Central memory CD8-positive, alpha-beta T cell (primary cell): Measurements from ENCODE around the gene SYNDIG1L.

Source experiments
- ATAC-seq: fragments of 150-1000 bp; cut with Tn5 transposase; replicated peaks from 2 replicates; pipeline ENCODE4 v1.10.0; 2022; ENCODE audit warnings: mild to moderate bottlenecking, moderate FRiP score, moderate number of reproducible peaks; ENCODE audit not compliant: poor library complexity, severe bottlenecking; ENCODE audit errors: extremely low read depth
- DNase-seq, 2 donors: peaks; one replicate each; pipeline ENCODE4 v3.0.0; 2021; ENCODE audit warnings: low spot score in 2 of 2
- H3K27ac Mint-ChIP-seq: one replicate; pipeline ENCODE4 v1.8.0; 2022; ENCODE audit warnings: low read depth, mild to moderate bottlenecking, moderate library complexity, mixed read lengths
- H3K27me3 Mint-ChIP-seq: one replicate; pipeline ENCODE4 v1.8.0; 2022; ENCODE audit warnings: mixed read lengths
- H3K36me3 Mint-ChIP-seq: one replicate; pipeline ENCODE4 v1.8.0; 2022; ENCODE audit warnings: mild to moderate bottlenecking, moderate library complexity, mixed read lengths; ENCODE audit not compliant: insufficient read depth
- H3K4me1 Mint-ChIP-seq: one replicate; pipeline ENCODE4 v1.8.0; 2022; ENCODE audit warnings: mixed read lengths
- H3K4me3 Mint-ChIP-seq: one replicate; pipeline ENCODE4 v1.8.0; 2022; ENCODE audit warnings: mild to moderate bottlenecking, moderate library complexity, mixed read lengths
- H3K9me3 Mint-ChIP-seq: one replicate; pipeline ENCODE4 v1.8.0; 2022; ENCODE audit warnings: mixed read lengths

Gene SYNDIG1L

GRCh38 chr14:74424606-74425005 is 1.4 kb downstream of the SYNDIG1L start:
- no peak for DNase-seq
- Mint-ChIP-seq H3K4me1 (no peaks in the 10 kb centered on the region), H3K36me3 (peaks cover 6% of the 10 kb centered on the region), H3K4me3 (no peak overlapping the region), H3K27ac (no peak overlapping the region), H3K27me3 (peaks cover 51% of the 10 kb centered on the region), H3K9me3 (no peaks in the 10 kb centered on the region)
- no peak for ATAC-seq

GRCh38 chr14:74423246-74423645 is 2.8 kb downstream of the SYNDIG1L start:
- Mint-ChIP-seq H3K36me3 (peaks cover 6% of the 10 kb centered on the region), H3K9me3 (no peaks in the 10 kb centered on the region), H3K4me1 (no peaks in the 10 kb centered on the region), H3K4me3 (no peak overlapping the region), H3K27me3 (peaks cover 37% of the 10 kb centered on the region), H3K27ac (no peak overlapping the region)
- DNase-seq, result no peak
- no peak for ATAC-seq

DNA sequence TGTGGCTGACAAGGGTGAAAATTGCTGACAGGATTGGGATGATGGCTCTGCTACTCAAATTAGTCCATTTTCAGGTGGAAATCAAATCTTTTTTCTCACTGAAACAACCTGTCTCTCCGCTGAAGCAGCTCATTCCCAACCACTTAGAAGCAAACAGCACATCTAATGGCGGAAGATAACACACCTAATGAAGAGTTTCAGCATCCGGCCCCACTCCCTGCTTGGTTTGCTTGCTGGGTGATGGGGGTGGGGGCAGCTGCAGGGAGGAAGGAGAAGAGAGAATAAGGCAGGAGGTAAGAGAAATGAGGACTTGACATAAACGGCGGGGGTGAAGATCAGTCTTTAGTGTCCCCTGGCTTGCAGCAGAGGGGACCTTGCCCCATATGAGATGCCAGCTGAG is 4.0 kb downstream of the SYNDIG1L start:
- ATAC-seq, result no peak
- Mint-ChIP-seq H3K9me3 (no peaks in the 10 kb centered on the region), H3K27me3 (peaks cover 24% of the 10 kb centered on the region), H3K4me1 (no peaks in the 10 kb centered on the region), H3K4me3 (no peak overlapping the region), H3K36me3 (peaks cover 6% of the 10 kb centered on the region), H3K27ac (no peak overlapping the region)
- DNase-seq, result no peak

GRCh38 chr14:74419086-74419485 is 6.9 kb downstream of the SYNDIG1L start:
- no peak overlapping the region for H3K4me3 Mint-ChIP-seq
- no peak for ATAC-seq
- no peak for DNase-seq
- H3K36me3 Mint-ChIP-seq, result peaks cover 1% of the 10 kb centered on the region
- peaks cover 8% of the 10 kb centered on the region for H3K27me3 Mint-ChIP-seq
- no peaks in the 10 kb centered on the region for H3K9me3 Mint-ChIP-seq
- H3K4me1 Mint-ChIP-seq, result no peaks in the 10 kb centered on the region
- no peak overlapping the region for H3K27ac Mint-ChIP-seq

- Mint-ChIP-seq H3K27me3 (peaks cover 11% of the 10 kb centered on the region), H3K9me3 (no peaks in the 10 kb centered on the region), H3K36me3 (peaks cover 1% of the 10 kb centered on the region), H3K4me3 (no peak overlapping the region), H3K27ac (no peak overlapping the region), H3K4me1 (no peaks in the 10 kb centered on the region)
- DNase-seq (no peak), ATAC-seq (no peak)
Observed at GRCh38 chr14:74418031-74418430, 8.0 kb downstream of the SYNDIG1L start.

- Mint-ChIP-seq H3K4me1 (no peaks in the 10 kb centered on the region), H3K36me3 (peaks cover 1% of the 10 kb centered on the region), H3K4me3 (no peak overlapping the region), H3K27ac (no peak overlapping the region), H3K27me3 (peaks cover 11% of the 10 kb centered on the region), H3K9me3 (no peaks in the 10 kb centered on the region)
- ATAC-seq (no peak), DNase-seq (no peak)
Observed at GRCh38 chr14:74417611-74418010, 8.4 kb downstream of the SYNDIG1L start.

DNA sequence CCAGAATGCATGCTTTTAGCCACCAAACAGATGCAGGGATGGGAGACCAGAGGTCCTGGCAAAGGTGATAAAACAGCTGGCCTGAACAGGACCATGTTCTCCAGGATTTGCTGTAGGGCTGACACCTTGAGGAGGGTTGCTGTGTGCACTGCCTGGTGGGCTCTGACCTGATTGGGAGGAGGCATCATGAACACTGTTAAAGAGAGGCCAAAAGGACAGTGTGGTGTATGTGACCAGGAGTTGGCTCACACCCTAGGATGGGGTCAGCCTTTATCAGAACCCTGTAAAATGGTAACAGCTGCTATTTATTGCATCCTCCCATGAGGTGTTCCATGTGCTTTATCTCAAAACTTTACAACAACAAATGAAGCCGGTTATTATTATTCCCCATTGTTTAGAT is 8.8 kb downstream of the SYNDIG1L start:
- Mint-ChIP-seq H3K9me3 (no peaks in the 10 kb centered on the region), H3K27ac (no peak overlapping the region), H3K27me3 (peaks cover 11% of the 10 kb centered on the region), H3K4me1 (no peaks in the 10 kb centered on the region), H3K36me3 (peaks cover 1% of the 10 kb centered on the region), H3K4me3 (no peak overlapping the region)
- no peak for DNase-seq
- ATAC-seq, result no peak

DNA sequence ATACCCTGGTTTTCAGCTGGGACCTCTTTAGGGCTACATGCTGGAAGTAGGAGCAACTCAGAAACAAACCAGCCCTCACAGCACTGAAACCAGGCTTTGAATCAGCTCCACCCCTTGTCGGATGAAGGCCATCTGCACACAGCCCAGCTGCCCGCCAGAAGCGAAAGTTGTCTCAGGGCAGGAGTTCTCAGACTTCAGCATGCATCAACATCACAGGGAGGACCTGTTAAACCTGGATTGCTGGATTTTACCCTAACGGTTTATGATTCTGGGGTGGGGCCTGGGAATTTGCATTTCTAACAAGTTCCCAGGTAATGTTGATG is 10.9 kb downstream of the SYNDIG1L start:
- Mint-ChIP-seq H3K4me3 (no peak overlapping the region), H3K36me3 (no peaks in the 10 kb centered on the region), H3K27ac (no peak overlapping the region), H3K4me1 (no peaks in the 10 kb centered on the region), H3K9me3 (no peaks in the 10 kb centered on the region), H3K27me3 (peaks cover 26% of the 10 kb centered on the region)
- no peak for ATAC-seq
- no peak for DNase-seq

DNA sequence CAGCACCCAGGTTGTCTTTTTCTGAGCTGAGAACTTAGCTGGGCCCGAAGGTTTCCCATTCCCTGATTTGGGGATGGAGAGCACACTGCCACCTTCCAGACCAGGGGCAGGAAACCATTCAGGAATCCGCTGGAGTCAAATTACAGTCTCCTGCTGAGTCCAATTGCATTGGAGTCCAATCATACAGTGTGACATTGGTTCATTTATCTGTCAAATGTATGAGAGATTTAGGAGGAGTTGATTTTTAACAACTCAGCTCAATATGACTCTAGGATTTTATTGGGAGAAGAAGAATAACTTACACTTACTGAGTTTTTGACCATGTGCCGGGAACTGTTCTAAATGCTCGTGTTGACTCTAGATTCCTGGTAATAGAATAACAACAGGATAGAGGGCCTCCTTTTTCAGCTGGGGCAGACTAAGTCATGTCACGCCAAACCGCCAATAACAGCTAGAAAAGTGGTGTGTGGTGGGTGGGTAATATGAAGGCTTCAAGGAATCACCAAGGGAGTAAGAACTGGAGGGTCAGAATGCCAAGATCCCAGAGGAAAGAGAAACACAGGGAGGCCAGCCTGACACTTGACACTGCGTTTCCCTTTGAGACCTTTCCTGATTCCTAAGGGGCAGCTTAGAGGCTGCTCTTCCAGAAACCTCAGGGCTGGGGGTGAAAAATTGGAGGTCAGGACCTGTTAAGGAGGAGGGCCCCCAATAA is 11.5 kb downstream of the SYNDIG1L start:
- H3K9me3 Mint-ChIP-seq, result no peaks in the 10 kb centered on the region
- no peak overlapping the region for H3K4me3 Mint-ChIP-seq
- H3K27me3 Mint-ChIP-seq, result peaks cover 31% of the 10 kb centered on the region
- DNase-seq, result no peak
- no peaks in the 10 kb centered on the region for H3K4me1 Mint-ChIP-seq
- ATAC-seq, result no peak
- no peaks in the 10 kb centered on the region for H3K36me3 Mint-ChIP-seq
- no peak overlapping the region for H3K27ac Mint-ChIP-seq

DNA sequence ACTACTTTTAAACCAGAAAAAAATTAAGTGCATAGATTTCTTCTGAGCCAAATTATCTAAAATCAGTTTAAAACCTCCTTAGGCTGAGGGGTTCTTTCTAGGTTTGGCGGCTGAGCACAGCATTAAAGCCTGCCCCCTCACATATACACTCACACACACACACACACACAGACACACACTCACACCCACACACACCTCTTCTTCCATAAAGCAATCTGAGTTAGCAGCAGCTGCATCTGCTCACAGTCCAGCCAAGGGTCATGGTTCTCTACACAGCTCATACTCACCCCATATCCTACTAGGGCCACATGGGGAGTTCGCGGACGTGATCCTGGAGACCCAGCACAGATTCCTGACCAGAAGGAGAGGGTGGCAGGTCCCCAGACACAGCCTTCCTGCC is 12.4 kb downstream of the SYNDIG1L start:
- H3K4me3 Mint-ChIP-seq, result no peak overlapping the region
- no peak overlapping the region for H3K27ac Mint-ChIP-seq
- H3K9me3 Mint-ChIP-seq, result no peaks in the 10 kb centered on the region
- ATAC-seq (no peak), DNase-seq (no peak)
- H3K36me3 Mint-ChIP-seq, result no peaks in the 10 kb centered on the region
- peaks cover 31% of the 10 kb centered on the region for H3K27me3 Mint-ChIP-seq
- no peaks in the 10 kb centered on the region for H3K4me1 Mint-ChIP-seq

GRCh38 chr14:74412753-74413152 is 13.3 kb downstream of the SYNDIG1L start:
- Mint-ChIP-seq H3K4me3 (no peak overlapping the region), H3K9me3 (no peaks in the 10 kb centered on the region), H3K27ac (no peak overlapping the region), H3K36me3 (no peaks in the 10 kb centered on the region), H3K4me1 (no peaks in the 10 kb centered on the region), H3K27me3 (peaks cover 31% of the 10 kb centered on the region)
- ATAC-seq (no peak), DNase-seq (no peak)

GRCh38 chr14:74411671-74412070 is 14.3 kb downstream of the SYNDIG1L start:
- no peaks in the 10 kb centered on the region for H3K4me1 Mint-ChIP-seq
- DNase-seq, result no peak
- H3K4me3 Mint-ChIP-seq, result no peak overlapping the region
- peaks cover 31% of the 10 kb centered on the region for H3K27me3 Mint-ChIP-seq
- no peaks in the 10 kb centered on the region for H3K9me3 Mint-ChIP-seq
- no peaks in the 10 kb centered on the region for H3K36me3 Mint-ChIP-seq
- no peak overlapping the region for H3K27ac Mint-ChIP-seq
- no peak for ATAC-seq

GRCh38 chr14:74409441-74409840 is 16.6 kb downstream of the SYNDIG1L start:
- H3K27me3 Mint-ChIP-seq, result peaks cover 28% of the 10 kb centered on the region
- no peaks in the 10 kb centered on the region for H3K4me1 Mint-ChIP-seq
- H3K4me3 Mint-ChIP-seq, result no peak overlapping the region
- H3K36me3 Mint-ChIP-seq, result no peaks in the 10 kb centered on the region
- H3K27ac Mint-ChIP-seq, result no peak overlapping the region
- ATAC-seq (no peak), DNase-seq (no peak)
- H3K9me3 Mint-ChIP-seq, result no peaks in the 10 kb centered on the region

- Mint-ChIP-seq H3K9me3 (no peaks in the 10 kb centered on the region), H3K4me1 (no peaks in the 10 kb centered on the region), H3K4me3 (no peak overlapping the region), H3K36me3 (no peaks in the 10 kb centered on the region), H3K27ac (no peak overlapping the region), H3K27me3 (peaks cover 23% of the 10 kb centered on the region)
- no peak for ATAC-seq
- no peak for DNase-seq
Observed at GRCh38 chr14:74408870-74409269, 17.1 kb downstream of the SYNDIG1L start.
